GM19099 (cell line): ENCODE measurements around the gene ZNF333.

Experiments
- POLR2A ChIP-seq: IDR thresholded peaks from 3 replicates; pipeline ENCODE4 v1.6.1; 2011; ENCODE audit warnings: low read depth; ENCODE audit not compliant: insufficient read length; ENCODE audit errors: extremely low read depth

ZNF333 gene

GRCh38 chr19:14677464-14677863 lies 12.4 kb upstream of the ZNF333 start:
- no peak for TF ChIP-seq POLR2A

- TF ChIP-seq POLR2A, result no peak
These were observed 11.6 kb upstream of the ZNF333 start for GRCh38 chr19:14678199-14678598.

DNA sequence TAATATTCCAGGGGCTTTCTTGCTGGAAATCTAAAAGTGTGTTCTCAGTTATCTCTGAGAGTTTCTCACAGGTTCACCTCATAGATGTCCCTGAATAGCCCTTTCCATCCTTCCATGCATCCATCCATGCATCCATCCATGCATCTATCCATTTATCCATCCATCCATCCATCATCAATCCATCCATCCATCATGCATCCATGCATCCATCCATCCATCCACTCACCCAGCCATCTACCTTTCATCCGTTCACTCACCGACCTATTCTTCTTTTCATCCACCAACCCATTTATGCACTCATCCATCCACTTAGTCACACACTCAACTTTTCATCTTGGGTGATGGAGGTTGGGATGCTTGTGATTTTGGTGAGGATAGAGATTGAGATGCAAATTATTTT lies 7.8 kb upstream of the ZNF333 start:
- no peak for TF ChIP-seq POLR2A

GRCh38 chr19:14683439-14683838 lies 6.4 kb upstream of the ZNF333 start:
- no peak for TF ChIP-seq POLR2A

- no peak for TF ChIP-seq POLR2A
These were observed 3.4 kb upstream of the ZNF333 start for GRCh38 chr19:14686411-14686810.

DNA sequence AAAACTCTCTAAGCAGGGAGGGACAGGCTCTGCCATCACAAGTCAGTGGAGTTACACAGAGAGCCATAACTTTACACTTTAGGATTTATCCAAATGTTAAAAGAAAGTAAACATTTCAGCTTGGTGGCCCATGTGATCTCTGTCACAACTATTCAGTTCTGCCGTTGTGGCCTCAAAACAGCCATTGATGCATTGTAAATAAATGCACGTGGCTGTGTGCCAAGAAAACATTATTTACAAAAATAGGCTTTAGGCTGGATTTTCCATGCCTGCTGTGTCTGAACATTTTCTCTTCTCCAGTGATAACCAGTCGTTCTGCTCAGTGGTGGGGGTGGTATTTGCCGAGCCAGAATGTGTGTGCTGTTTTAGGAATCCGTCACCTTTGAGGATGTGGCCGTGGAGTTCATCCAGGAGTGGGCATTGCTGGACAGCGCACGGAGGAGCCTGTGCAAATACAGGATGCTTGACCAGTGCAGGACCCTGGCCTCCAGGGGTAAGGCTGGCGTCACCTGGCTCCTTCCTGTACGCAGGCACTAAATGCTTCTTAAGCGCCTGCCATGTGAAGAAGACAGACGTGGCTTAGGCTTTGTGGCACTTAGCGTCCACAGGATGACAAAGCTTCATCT lies 4.9 kb downstream of the ZNF333 start:
- TF ChIP-seq POLR2A, result no peak

GRCh38 chr19:14695471-14695870 lies 5.6 kb downstream of the ZNF333 start:
- TF ChIP-seq POLR2A, result no peak

- TF ChIP-seq POLR2A, result no peak
These were observed 9.8 kb downstream of the ZNF333 start for GRCh38 chr19:14699641-14700040.

DNA sequence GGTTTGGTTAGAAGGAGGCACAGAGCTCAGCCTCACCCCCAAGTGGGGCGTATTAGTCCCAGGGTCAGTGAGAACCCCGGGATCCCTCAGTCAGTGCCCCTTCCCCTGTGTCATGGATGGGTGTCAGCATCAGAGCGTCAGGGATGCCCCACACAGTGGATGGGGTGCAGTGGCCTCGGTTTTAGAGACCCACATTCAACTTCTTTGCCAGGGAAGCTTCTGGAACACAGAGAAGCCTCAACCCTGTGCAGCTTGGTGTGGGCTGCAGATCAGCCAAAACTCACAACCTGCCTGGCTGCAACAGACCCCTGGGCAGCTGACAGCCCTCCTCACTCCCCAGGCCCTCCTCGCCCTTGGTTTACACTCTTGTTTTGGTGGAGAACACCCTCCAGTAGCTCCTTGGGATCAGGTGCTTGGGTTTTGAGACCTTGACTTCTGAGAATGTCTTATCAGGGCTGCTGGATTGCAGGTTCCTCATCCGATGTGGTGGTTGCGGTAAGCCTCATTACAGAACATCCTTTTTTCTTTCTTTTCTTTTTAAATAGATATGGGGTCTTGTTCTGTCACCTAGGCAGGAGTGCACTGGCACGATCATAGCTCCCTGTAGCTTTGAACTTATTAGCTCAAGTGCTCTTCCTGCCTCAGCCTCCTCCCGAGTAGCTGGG lies 11.0 kb downstream of the ZNF333 start:
- no peak for TF ChIP-seq POLR2A

DNA sequence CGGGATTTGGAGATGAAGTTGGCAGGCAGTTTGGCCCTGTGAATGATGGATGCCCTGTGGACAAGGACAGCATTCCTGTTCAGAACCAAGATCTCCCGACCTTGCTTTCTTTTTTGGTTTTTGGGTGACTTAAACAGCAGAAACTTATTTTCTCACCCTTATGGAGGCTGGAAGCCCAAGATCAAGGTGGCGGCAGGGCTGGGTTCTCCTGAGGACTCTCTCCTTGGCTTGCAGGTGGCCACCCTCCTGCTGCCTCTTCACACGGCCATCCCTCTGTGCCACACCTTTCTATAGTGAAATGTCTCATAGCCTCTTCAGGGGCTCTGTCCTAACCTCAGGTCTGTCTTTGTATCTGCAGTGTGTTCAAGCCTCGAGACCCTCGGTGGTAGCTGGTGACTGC lies 14.0 kb downstream of the ZNF333 start:
- no peak for TF ChIP-seq POLR2A

- no peak for TF ChIP-seq POLR2A
These were observed 14.6 kb downstream of the ZNF333 start for GRCh38 chr19:14704450-14704849.

DNA sequence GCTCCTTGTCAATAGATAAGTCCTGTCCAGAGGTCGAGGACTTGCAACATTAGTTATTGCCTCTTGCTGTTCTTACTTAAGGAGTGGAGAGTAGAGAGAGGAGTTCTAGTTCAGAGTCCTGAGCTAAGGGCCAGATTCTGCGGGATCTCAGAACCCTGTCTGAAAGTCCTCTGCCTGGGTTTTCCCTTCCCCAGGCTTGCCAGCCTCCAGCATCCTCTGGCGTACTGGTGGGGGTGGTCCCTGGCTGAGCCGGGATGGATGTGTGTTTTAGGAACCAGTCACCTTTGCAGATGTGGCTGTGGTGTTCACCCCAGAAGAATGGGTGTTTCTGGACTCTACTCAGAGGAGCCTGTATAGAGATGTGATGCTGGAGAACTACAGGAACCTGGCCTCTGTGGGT lies 26.0 kb downstream of the ZNF333 start:
- no peak for TF ChIP-seq POLR2A

GRCh38 chr19:14718522-14719116 lies 28.8 kb downstream of the ZNF333 start:
- no peak for TF ChIP-seq POLR2A

- no peak for TF ChIP-seq POLR2A
These were observed 29.3 kb downstream of the ZNF333 start for GRCh38 chr19:14719162-14719561.

GRCh38 chr19:14722127-14722526 lies 32.3 kb downstream of the ZNF333 start:
- no peak for TF ChIP-seq POLR2A

GRCh38 chr19:14728595-14728994 lies 38.7 kb downstream of the ZNF333 start:
- no peak for TF ChIP-seq POLR2A
